NCI-H2196 (cell line): ENCODE results near the gene CAMTA1.
"Not testable (repeated sequence)": the region's sequence is repeated elsewhere in the genome, so short reads cannot be mapped to it uniquely, and the experiment has no call there.

Experiments
- DNase-seq: peaks from one replicate; lab custom pipeline; 2025; ENCODE audit not compliant: unreplicated experiment; lab: John Stamatoyannopoulos, UW

CAMTA1 gene

GRCh38 chr1:6809461-6809860 lies 24.2 kb downstream of the CAMTA1 start:
- no peak for DNase-seq

- DNase-seq: not testable (repeated sequence)
Measured at GRCh38 chr1:6810146-6810734, 25.0 kb downstream of the CAMTA1 start.

- no peak for DNase-seq
Measured at GRCh38 chr1:6811583-6811982, 26.3 kb downstream of the CAMTA1 start.

GRCh38 chr1:6813165-6813564 lies 27.9 kb downstream of the CAMTA1 start:
- no peak for DNase-seq

- DNase-seq: no peak
Measured at GRCh38 chr1:6815726-6816125, 30.5 kb downstream of the CAMTA1 start.

- no peak for DNase-seq
Measured at GRCh38 chr1:6819246-6820040, 34.2 kb downstream of the CAMTA1 start.

GRCh38 chr1:6820899-6821298 lies 35.6 kb downstream of the CAMTA1 start:
- DNase-seq: no peak

GRCh38 chr1:6822530-6823359 lies 37.5 kb downstream of the CAMTA1 start:
- no peak for DNase-seq

GRCh38 chr1:6823793-6824192 lies 38.5 kb downstream of the CAMTA1 start:
- DNase-seq: no peak

GRCh38 chr1:6824665-6825368 lies 39.6 kb downstream of the CAMTA1 start:
- no peak for DNase-seq

- no peak for DNase-seq
Measured at GRCh38 chr1:6825828-6826227, 40.6 kb downstream of the CAMTA1 start.

- DNase-seq: no peak
Measured at GRCh38 chr1:6827079-6827478, 41.8 kb downstream of the CAMTA1 start.

GRCh38 chr1:6827630-6828165 lies 42.4 kb downstream of the CAMTA1 start:
- no peak for DNase-seq

GRCh38 chr1:6831366-6831765 lies 46.1 kb downstream of the CAMTA1 start:
- DNase-seq: peak; percentile 24

- DNase-seq: not testable (repeated sequence)
Measured at GRCh38 chr1:6832006-6832405, 46.8 kb downstream of the CAMTA1 start.

- peak; percentile 53 for DNase-seq
Measured at GRCh38 chr1:6832531-6833188, 47.4 kb downstream of the CAMTA1 start.

- no peak for DNase-seq
Measured at GRCh38 chr1:6833804-6834203, 48.5 kb downstream of the CAMTA1 start.

GRCh38 chr1:6834366-6834765 lies 49.1 kb downstream of the CAMTA1 start:
- no peak for DNase-seq

- DNase-seq: no peak
Measured at GRCh38 chr1:6835139-6835538, 49.9 kb downstream of the CAMTA1 start.

- no peak for DNase-seq
Measured at GRCh38 chr1:6842301-6842700, 57.0 kb downstream of the CAMTA1 start.
